ENCODE data around the gene TBC1D24. TPM values are rescaled to one million over a fixed set of nuclear protein-coding genes. Genes with fewer than 3 reads are reported as not detected.

The TBC1D24 gene
- total and polyA plus RNA-seq, 2 experiments from 2014 or later = 5.4 to 21.0 TPM

DNA sequence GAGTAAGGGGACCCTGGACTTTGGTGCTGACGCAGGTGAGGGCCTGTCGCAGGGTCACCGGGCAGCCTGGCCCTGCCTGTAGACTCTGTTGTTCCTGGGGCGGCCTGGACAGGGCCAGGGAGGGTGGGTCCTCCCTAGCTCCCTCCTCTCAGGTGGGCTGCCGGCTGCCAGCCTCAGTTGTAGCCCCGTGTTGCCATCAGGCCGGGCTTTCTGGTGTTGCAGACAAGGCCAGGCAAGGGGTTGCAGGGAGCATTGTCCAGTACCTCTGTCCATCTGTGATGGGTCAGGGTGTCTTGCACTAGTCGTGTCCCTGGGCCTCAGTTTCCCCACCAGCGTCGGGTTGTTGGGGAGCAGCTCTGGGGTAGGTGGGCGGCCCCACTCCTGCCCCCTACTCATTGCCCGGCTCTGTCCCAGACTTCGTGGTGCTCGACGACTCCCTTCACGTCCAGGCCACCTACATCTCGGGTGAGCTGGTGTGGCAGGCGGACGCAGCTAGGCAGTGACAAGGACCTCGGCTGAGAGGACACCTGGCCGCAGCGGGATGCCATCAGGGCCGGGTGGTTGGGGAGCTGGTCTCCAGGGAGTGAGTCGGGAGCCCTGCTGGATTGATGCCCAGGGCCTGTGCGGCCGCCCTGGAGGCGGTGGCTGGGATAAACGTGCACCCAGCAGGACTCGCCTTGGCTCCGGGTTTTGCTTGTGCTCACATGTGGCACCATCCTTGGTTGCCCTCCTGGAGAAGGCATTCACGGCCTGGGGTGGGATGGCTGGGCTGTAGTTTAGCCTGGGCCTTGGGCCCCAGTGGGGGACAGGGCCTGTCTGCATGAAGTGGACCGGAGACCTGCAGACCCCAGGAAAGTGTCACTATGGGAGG is 54.4 kb downstream of the TBC1D24 start:
- peaks cover 24% of the 10 kb centered on the region for H3K27me3 Mint-ChIP-seq (ENCODE audit: insufficient read depth, low read depth, poor library complexity)
- Histone ChIP-seq H3K4me2 (no peak overlapping the region), H3K27me3 (ENCODE audit: insufficient read depth) (peaks cover 5% of the 10 kb centered on the region; the same call in 1 of the 2 replicates), H3K36me3 (ENCODE audit: insufficient read depth) (no peaks in the 10 kb centered on the region; the same call in 1 of the 2 replicates), H3F3A (replicated peaks; ENCODE audit: low read depth) (peaks cover 17% of the 10 kb centered on the region; the same call in 1 of the 2 replicates), H3K4me3 (no peak overlapping the region), H3K4me1 (ENCODE audit: insufficient read depth) (peaks cover 5% of the 10 kb centered on the region), H3K79me2 (replicated peaks; ENCODE audit: insufficient read depth) (no peaks in the 10 kb centered on the region), H3K27ac (ENCODE audit: low read depth) (no peak overlapping the region), H3K9me2 (ENCODE audit: insufficient read depth) (no peaks in the 10 kb centered on the region), H2AFZ (no peak overlapping the region), H4K20me1 (replicated peaks; ENCODE audit: insufficient read depth) (peaks cover under 1% of the 10 kb centered on the region; the same call in 1 of the 2 replicates)
- peaks cover 3% of the 10 kb centered on the region; the same call in 1 of the 3 replicates for H3K9me3 Mint-ChIP-seq
- H3K27ac Mint-ChIP-seq = no peak overlapping the region
- peaks cover 6% of the 10 kb centered on the region; the same call in 2 of the 3 replicates for H3K4me1 Mint-ChIP-seq
- no peak overlapping the region for H3K4me3 Mint-ChIP-seq
- H3K36me3 Mint-ChIP-seq (ENCODE audit: low read depth) = peaks cover 14% of the 10 kb centered on the region
- TF ChIP-seq, protein P1, sequence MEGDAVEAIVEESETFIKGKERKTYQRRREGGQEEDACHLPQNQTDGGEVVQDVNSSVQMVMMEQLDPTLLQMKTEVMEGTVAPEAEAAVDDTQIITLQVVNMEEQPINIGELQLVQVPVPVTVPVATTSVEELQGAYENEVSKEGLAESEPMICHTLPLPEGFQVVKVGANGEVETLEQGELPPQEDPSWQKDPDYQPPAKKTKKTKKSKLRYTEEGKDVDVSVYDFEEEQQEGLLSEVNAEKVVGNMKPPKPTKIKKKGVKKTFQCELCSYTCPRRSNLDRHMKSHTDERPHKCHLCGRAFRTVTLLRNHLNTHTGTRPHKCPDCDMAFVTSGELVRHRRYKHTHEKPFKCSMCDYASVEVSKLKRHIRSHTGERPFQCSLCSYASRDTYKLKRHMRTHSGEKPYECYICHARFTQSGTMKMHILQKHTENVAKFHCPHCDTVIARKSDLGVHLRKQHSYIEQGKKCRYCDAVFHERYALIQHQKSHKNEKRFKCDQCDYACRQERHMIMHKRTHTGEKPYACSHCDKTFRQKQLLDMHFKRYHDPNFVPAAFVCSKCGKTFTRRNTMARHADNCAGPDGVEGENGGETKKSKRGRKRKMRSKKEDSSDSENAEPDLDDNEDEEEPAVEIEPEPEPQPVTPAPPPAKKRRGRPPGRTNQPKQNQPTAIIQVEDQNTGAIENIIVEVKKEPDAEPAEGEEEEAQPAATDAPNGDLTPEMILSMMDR (conservative IDR thresholded peaks at IDR 0.05; ENCODE audit: low read depth in 2 of 2) = peak in 1 of 2 experiments; percentile 33; a peak in 2 of 4 replicates
- TF ChIP-seq POLR2AphosphoS5 (IDR thresholded peaks at IDR 0.05; ENCODE audit: low read depth) = no peak
- DNase-seq (ENCODE audit: low spot score) = peak; percentile 51
- ATAC-seq = no peak

DNA sequence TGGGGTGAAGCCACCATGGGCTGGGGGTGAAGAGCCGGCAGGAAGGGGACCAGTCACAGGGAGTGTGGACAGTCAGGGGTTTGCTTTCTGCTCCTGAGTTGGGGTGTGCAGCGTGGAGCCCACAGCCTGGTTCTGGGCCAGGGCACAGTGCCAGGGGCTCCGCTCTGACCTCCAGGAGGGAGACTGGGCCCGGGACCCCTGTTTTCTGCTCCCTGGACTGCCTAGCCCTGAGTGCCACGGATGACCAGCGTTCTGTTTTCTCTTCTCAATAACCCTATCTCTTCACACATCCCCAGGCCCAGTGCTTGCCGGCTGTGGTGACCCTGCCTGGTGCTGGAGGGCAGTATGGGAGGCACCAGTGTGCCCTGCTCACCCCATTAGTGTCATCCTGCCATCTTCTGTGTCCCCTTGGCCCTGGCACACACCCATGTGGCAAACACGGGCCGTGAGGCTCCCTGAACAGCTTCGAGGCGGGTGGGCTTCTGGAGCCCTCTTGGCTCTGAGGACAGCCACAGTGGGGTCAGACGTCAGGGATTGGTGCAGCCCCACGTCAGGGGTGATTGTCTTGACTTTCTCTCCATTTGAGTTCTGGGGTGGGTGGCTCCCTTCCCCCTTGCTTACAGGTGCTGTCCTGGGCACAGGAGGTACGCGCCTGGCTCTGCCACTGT is 55.2 kb downstream of the TBC1D24 start:
- H3K27ac ChIP-seq (ENCODE audit: low read depth) = peak overlapping the region; percentile 72; the same call in 1 of the 2 replicates
- no peaks in the 10 kb centered on the region; the same call in 1 of the 2 replicates for H3K36me3 ChIP-seq (ENCODE audit: insufficient read depth)
- TF ChIP-seq JUNB (IDR thresholded peaks at IDR 0.05; ENCODE audit: unreplicated experiment) = no peak
- no peak for TF ChIP-seq EZH2 (IDR thresholded peaks at IDR 0.05; ENCODE audit: low read depth, unreplicated experiment)
- TF ChIP-seq STAT1 (IDR thresholded peaks at IDR 0.05; ENCODE audit: unreplicated experiment) = no peak
- TF ChIP-seq ZNF331 (CRISPR knock-in tag; IDR thresholded peaks at IDR 0.05; ENCODE audit: low read depth) = no peak
- no peak overlapping the region for H3K4me2 ChIP-seq
- no peaks in the 10 kb centered on the region for H3K79me2 ChIP-seq (replicated peaks; ENCODE audit: insufficient read depth)
- Mint-ChIP-seq H3K4me3 (peak overlapping the region; percentile 38; the same call in 1 of the 3 replicates), H3K27ac (no peak overlapping the region), H3K4me1 (peaks cover 4% of the 10 kb centered on the region; the same call in 2 of the 3 replicates), H3K9me3 (peaks cover 3% of the 10 kb centered on the region; the same call in 1 of the 3 replicates), H3K36me3 (ENCODE audit: low read depth) (peaks cover 6% of the 10 kb centered on the region; the same call in 2 of the 3 replicates), H3K27me3 (ENCODE audit: insufficient read depth, low read depth, poor library complexity) (peaks cover 24% of the 10 kb centered on the region)
- DNase-seq (ENCODE audit: low spot score) (no peak), ATAC-seq (no peak)
- H3K27me3 ChIP-seq (ENCODE audit: insufficient read depth) = peaks cover 5% of the 10 kb centered on the region; the same call in 1 of the 2 replicates
- H3K9me2 ChIP-seq (ENCODE audit: insufficient read depth) = no peaks in the 10 kb centered on the region
- H3K4me3 ChIP-seq = no peak overlapping the region
- no peak overlapping the region for H2AFZ ChIP-seq
- H3F3A ChIP-seq (replicated peaks; ENCODE audit: low read depth) = peaks cover 17% of the 10 kb centered on the region; the same call in 1 of the 2 replicates
- no peaks in the 10 kb centered on the region for H4K20me1 ChIP-seq (replicated peaks; ENCODE audit: insufficient read depth)
- H3K4me1 ChIP-seq (ENCODE audit: insufficient read depth) = peaks cover 5% of the 10 kb centered on the region
